NB4 (cell line): ENCODE results near the gene MIER3.

ENCODE experiments used
- CTCF ChIP-seq: IDR thresholded peaks from one replicate; pipeline ENCODE4 v1.5.1; 2012; ENCODE audit warnings: low read depth, low read length
- MAX ChIP-seq: IDR thresholded peaks from 2 replicates; pipeline ENCODE4 v1.6.1; 2011; ENCODE audit warnings: low read depth, low read length
- POLR2A ChIP-seq: IDR thresholded peaks from 2 replicates; pipeline ENCODE4 v1.6.1; 2011; ENCODE audit warnings: mild to moderate bottlenecking; ENCODE audit not compliant: insufficient read length; ENCODE audit errors: extremely low read depth

- TF ChIP-seq CTCF: no peak
- TF ChIP-seq MAX: no peak
- no peak for TF ChIP-seq POLR2A
These were observed 31.9 kb upstream of the MIER3 start for GRCh38 chr5:56983593-56984361.
